Neural cell (in vitro differentiated cells): Measurements from ENCODE around the gene DNM1. TPM values are rescaled to one million over a fixed set of nuclear protein-coding genes. Genes with fewer than 3 reads are reported as not detected.
A peak's percentile ranks its signal among the peaks of the same experiment; 100 is the strongest.

ENCODE experiments used
- H2AFZ ChIP-seq: fragments of 200-600, 300-800 bp; sonication (generic), shearing (Covaris generic); 2 replicates; pipeline ENCODE4 v1.6.0; 2014; ENCODE audit warnings: low read depth, mild to moderate bottlenecking, antibody characterized with exemption, low read length, moderate library complexity
- H3F3A ChIP-seq: fragments of 200-600 bp; shearing (Covaris generic); 2 replicates; pipeline ENCODE4 v1.6.1; 2016; ENCODE audit warnings: mild to moderate bottlenecking, moderate library complexity, mixed read lengths, antibody characterized with exemption, low read length; ENCODE audit not compliant: insufficient read depth, poor library complexity, severe bottlenecking
- H3K27ac ChIP-seq: fragments of 200-600, 300-800 bp; sonication (generic), shearing (Covaris generic); 2 replicates; pipeline ENCODE4 v1.5.1; 2014; ENCODE audit warnings: mild to moderate bottlenecking, low read length, moderate library complexity
- H3K27me3 ChIP-seq: fragments of 300-800, 200-600 bp; sonication (generic), shearing (Covaris generic); 2 replicates; pipeline ENCODE4 v1.6.0; 2014; ENCODE audit warnings: mild to moderate bottlenecking, low read depth, low read length, moderate library complexity; ENCODE audit not compliant: insufficient read depth
- H3K36me3 ChIP-seq: fragments of 300-800, 200-600 bp; sonication (generic), shearing (Covaris generic); 2 replicates; pipeline ENCODE4 v1.5.1; 2014; ENCODE audit warnings: mild to moderate bottlenecking, antibody characterized with exemption, low read length, moderate library complexity; ENCODE audit not compliant: insufficient read depth
- H3K4me2 ChIP-seq: fragments of 300-800, 200-600 bp; sonication (generic), shearing (Covaris generic); 2 replicates; pipeline ENCODE4 v1.6.0; 2014; ENCODE audit warnings: mild to moderate bottlenecking, low read length
- H3K4me3 ChIP-seq: fragments of 300-800, 200-600 bp; sonication (generic), shearing (Covaris generic); 2 replicates; pipeline ENCODE4 v1.5.1; 2014; ENCODE audit warnings: mild to moderate bottlenecking, low read length, moderate library complexity
- H3K79me2 ChIP-seq: fragments of 200-600 bp; shearing (Covaris generic); replicated peaks from 2 replicates; pipeline ENCODE4 v1.6.0; 2014; ENCODE audit warnings: mild to moderate bottlenecking, low read length, moderate library complexity; ENCODE audit not compliant: insufficient read depth
- H3K9ac ChIP-seq: fragments of 300-800, 200-600 bp; sonication (generic), shearing (Covaris generic); 2 replicates; pipeline ENCODE4 v1.6.1; 2016; ENCODE audit warnings: mild to moderate bottlenecking, low read length, mixed read lengths
- H3K9me2 ChIP-seq: fragments of 200-600 bp; shearing (Covaris generic); 2 replicates; pipeline ENCODE4 v1.6.1; 2016; ENCODE audit warnings: mild to moderate bottlenecking, low read length, mixed read lengths; ENCODE audit not compliant: insufficient read depth
- H3K9me3 ChIP-seq: fragments of 200-600, 300-800 bp; sonication (generic), shearing (Covaris generic); 2 replicates; pipeline ENCODE4 v1.6.1; 2016; ENCODE audit warnings: mild to moderate bottlenecking, mixed run types, low read length, moderate library complexity, mixed read lengths
- H4K20me1 ChIP-seq: fragments of 200-600 bp; shearing (Covaris generic); 2 replicates; pipeline ENCODE4 v1.6.1; 2016; ENCODE audit warnings: mild to moderate bottlenecking, mixed run types; ENCODE audit not compliant: insufficient read depth
- EP300 ChIP-seq: fragments of 450-650 bp; conservative IDR thresholded peaks from 2 replicates; pipeline ENCODE4 v1.6.1; 2014; ENCODE audit warnings: antibody characterized with exemption, mild to moderate bottlenecking, moderate library complexity; ENCODE audit not compliant: poor library complexity, severe bottlenecking
- EZH2 ChIP-seq: fragments of 200-600, 300-800 bp; shearing (Covaris generic), sonication (generic); IDR thresholded peaks from 2 replicates; pipeline ENCODE4 v1.6.1; 2014; ENCODE audit warnings: antibody characterized with exemption, low read length, borderline replicate concordance, mild to moderate bottlenecking; ENCODE audit not compliant: insufficient read depth, poor library complexity, severe bottlenecking
- MXI1 ChIP-seq: fragments of 450-650 bp; conservative IDR thresholded peaks from 2 replicates; pipeline ENCODE4 v1.6.1; 2014; ENCODE audit warnings: antibody characterized with exemption, mild to moderate bottlenecking; ENCODE audit not compliant: poor library complexity, severe bottlenecking
- POLR2AphosphoS5 ChIP-seq: IDR thresholded peaks from 2 replicates; pipeline ENCODE4 v1.6.1; 2012
- RAD21 ChIP-seq: fragments of 450-650 bp; conservative IDR thresholded peaks from 2 replicates; pipeline ENCODE4 v1.6.1; 2014; ENCODE audit warnings: antibody characterized with exemption, mild to moderate bottlenecking, moderate library complexity
- SMC3 ChIP-seq: fragments of 450-650 bp; conservative IDR thresholded peaks from 2 replicates; pipeline ENCODE4 v1.6.1; 2014; ENCODE audit warnings: antibody characterized with exemption, mild to moderate bottlenecking, moderate library complexity; ENCODE audit not compliant: poor library complexity
- TAF1 ChIP-seq: IDR thresholded peaks from 2 replicates; pipeline ENCODE4 v1.6.1; 2012; ENCODE audit warnings: low read depth
- polyA plus RNA-seq: library from polyadenylated mRNA; depleted of rRNA; stranded (reverse); fragments of >200 nt; gene quantifications from 2 replicates; pipeline ENCODE4 v1.2.3, GENCODE V29; 2014
- TF ChIP-seq, protein P1 (sequence below): IDR thresholded peaks from 2 replicates; pipeline ENCODE4 v1.6.1; 2012; ENCODE audit warnings: borderline replicate concordance
- TF ChIP-seq, protein P2 (sequence below): fragments of 450-650 bp; IDR thresholded peaks from 2 replicates; pipeline ENCODE4 v1.5.1; 2014; ENCODE audit warnings: antibody characterized with exemption, mild to moderate bottlenecking, moderate library complexity; ENCODE audit not compliant: poor library complexity, severe bottlenecking

The DNM1 gene
- polyA plus RNA-seq, 1 donor from 2014 or later, result 104 TPM

DNA sequence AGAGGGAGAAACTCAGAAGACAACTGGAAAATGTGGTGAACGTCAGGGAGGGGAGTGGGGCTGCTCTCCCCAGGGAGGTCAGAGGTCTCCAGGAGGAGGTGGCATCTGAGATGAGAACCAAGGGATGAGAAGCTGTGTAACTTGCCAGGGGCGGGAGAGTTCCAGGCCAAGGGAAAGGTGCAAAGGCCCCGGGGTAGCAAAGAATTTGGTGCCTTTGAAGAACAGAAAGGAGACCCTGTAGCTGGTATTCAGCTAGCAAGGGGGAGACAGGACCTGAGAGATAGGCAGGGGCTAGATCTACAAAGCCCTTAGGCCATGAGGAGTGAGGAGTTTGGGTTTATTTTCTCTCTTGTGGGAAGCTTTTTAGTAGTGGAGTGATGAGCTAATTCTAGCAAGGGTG, 3.3 kb downstream of the DNM1 start:
- H3K9ac ChIP-seq, result no peak overlapping the region
- H3K27ac ChIP-seq, result no peak overlapping the region
- H3K9me2 ChIP-seq, result no peaks in the 10 kb centered on the region
- H3K4me2 ChIP-seq, result no peak overlapping the region
- peaks cover 5% of the 10 kb centered on the region for H3K36me3 ChIP-seq
- peaks cover 17% of the 10 kb centered on the region for H3K79me2 ChIP-seq
- no peaks in the 10 kb centered on the region for H3K9me3 ChIP-seq
- H3K27me3 ChIP-seq, result no peaks in the 10 kb centered on the region
- H3F3A ChIP-seq, result no peaks in the 10 kb centered on the region
- H3K4me3 ChIP-seq, result peak overlapping the region; percentile 99
- TF ChIP-seq EZH2 (no peak), SMC3 (no peak), POLR2AphosphoS5 (no peak), RAD21 (no peak), MXI1 (no peak), EP300 (no peak), TAF1 (no peak)
- TF ChIP-seq, protein P1, sequence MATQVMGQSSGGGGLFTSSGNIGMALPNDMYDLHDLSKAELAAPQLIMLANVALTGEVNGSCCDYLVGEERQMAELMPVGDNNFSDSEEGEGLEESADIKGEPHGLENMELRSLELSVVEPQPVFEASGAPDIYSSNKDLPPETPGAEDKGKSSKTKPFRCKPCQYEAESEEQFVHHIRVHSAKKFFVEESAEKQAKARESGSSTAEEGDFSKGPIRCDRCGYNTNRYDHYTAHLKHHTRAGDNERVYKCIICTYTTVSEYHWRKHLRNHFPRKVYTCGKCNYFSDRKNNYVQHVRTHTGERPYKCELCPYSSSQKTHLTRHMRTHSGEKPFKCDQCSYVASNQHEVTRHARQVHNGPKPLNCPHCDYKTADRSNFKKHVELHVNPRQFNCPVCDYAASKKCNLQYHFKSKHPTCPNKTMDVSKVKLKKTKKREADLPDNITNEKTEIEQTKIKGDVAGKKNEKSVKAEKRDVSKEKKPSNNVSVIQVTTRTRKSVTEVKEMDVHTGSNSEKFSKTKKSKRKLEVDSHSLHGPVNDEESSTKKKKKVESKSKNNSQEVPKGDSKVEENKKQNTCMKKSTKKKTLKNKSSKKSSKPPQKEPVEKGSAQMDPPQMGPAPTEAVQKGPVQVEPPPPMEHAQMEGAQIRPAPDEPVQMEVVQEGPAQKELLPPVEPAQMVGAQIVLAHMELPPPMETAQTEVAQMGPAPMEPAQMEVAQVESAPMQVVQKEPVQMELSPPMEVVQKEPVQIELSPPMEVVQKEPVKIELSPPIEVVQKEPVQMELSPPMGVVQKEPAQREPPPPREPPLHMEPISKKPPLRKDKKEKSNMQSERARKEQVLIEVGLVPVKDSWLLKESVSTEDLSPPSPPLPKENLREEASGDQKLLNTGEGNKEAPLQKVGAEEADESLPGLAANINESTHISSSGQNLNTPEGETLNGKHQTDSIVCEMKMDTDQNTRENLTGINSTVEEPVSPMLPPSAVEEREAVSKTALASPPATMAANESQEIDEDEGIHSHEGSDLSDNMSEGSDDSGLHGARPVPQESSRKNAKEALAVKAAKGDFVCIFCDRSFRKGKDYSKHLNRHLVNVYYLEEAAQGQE, result no peak
- TF ChIP-seq, protein P2, sequence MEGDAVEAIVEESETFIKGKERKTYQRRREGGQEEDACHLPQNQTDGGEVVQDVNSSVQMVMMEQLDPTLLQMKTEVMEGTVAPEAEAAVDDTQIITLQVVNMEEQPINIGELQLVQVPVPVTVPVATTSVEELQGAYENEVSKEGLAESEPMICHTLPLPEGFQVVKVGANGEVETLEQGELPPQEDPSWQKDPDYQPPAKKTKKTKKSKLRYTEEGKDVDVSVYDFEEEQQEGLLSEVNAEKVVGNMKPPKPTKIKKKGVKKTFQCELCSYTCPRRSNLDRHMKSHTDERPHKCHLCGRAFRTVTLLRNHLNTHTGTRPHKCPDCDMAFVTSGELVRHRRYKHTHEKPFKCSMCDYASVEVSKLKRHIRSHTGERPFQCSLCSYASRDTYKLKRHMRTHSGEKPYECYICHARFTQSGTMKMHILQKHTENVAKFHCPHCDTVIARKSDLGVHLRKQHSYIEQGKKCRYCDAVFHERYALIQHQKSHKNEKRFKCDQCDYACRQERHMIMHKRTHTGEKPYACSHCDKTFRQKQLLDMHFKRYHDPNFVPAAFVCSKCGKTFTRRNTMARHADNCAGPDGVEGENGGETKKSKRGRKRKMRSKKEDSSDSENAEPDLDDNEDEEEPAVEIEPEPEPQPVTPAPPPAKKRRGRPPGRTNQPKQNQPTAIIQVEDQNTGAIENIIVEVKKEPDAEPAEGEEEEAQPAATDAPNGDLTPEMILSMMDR, result no peak
- H2AFZ ChIP-seq, result no peak overlapping the region
- H4K20me1 ChIP-seq, result no peaks in the 10 kb centered on the region

DNA sequence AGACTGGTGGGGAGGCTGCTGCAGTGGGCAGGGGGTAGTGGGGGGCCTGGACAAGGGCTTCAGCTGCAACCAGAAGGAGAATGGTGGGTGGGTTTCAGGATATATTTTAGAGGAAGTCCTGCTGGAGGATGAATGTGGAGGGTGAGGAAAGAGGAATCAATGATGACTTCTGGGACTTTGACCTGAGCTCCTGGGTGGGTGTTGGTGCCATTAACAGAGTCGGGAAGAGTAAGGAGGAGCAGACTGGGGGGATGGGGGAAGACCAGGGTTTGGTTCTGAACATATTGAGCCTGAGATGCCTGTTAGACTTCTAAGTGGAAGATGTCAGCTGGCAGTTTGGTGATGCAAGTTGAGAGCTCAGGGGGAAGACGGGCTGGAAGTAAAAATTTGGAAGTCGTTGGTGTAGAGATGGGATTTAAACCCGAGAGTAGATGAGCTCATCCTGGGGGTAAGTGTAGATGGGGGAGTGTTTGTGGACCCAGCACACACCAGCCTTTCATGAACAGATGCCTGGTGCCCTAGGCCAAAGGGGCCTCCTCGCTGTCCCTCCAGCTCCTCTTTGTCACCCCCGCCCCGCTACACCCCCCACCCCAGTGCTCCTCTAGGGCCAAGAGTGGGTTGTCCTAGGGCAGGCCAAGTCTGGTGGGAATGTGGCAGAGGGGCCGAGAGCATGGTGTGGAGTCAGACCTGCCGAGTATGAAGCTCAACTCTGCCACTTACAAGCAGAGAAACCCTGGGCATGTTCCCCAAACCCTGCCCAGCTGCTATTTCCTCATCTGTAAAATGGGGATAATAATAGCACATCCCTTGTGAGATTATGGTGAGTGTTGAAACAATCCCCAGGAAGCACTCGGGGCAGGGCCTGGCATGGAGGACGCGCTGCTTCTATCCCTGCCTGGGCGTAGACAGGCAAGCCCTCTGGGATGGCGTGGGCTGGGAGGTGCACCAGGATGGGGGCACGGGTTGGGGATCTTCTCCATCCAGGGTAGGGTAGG, 4.0 kb downstream of the DNM1 start:
- Histone ChIP-seq H2AFZ (no peak overlapping the region), H3K4me3 (no peak overlapping the region), H3K4me2 (no peak overlapping the region), H4K20me1 (no peaks in the 10 kb centered on the region), H3K27ac (no peak overlapping the region), H3F3A (no peaks in the 10 kb centered on the region), H3K9me2 (no peaks in the 10 kb centered on the region), H3K27me3 (no peaks in the 10 kb centered on the region), H3K9me3 (no peaks in the 10 kb centered on the region), H3K9ac (no peak overlapping the region), H3K79me2 (peaks cover 17% of the 10 kb centered on the region), H3K36me3 (peaks cover 5% of the 10 kb centered on the region)
- no peak for TF ChIP-seq SMC3
- no peak for TF ChIP-seq TAF1
- TF ChIP-seq POLR2AphosphoS5, result no peak
- TF ChIP-seq RAD21, result no peak
- TF ChIP-seq, protein P1, result no peak
- no peak for TF ChIP-seq MXI1
- TF ChIP-seq, protein P2, result no peak
- TF ChIP-seq EZH2, result no peak
- no peak for TF ChIP-seq EP300
